NCI-H1694 treated with DMSO at 0.1 percent for 48 hours (cell line): ENCODE results near the gene KLF11.
"Not testable (repeated sequence)": the region's sequence is repeated elsewhere in the genome, so short reads cannot be mapped to it uniquely, and the experiment has no call there.

Source experiments
- DNase-seq: peaks from one replicate; lab custom pipeline; 2025; lab: John Stamatoyannopoulos, UW

The KLF11 gene

DNA sequence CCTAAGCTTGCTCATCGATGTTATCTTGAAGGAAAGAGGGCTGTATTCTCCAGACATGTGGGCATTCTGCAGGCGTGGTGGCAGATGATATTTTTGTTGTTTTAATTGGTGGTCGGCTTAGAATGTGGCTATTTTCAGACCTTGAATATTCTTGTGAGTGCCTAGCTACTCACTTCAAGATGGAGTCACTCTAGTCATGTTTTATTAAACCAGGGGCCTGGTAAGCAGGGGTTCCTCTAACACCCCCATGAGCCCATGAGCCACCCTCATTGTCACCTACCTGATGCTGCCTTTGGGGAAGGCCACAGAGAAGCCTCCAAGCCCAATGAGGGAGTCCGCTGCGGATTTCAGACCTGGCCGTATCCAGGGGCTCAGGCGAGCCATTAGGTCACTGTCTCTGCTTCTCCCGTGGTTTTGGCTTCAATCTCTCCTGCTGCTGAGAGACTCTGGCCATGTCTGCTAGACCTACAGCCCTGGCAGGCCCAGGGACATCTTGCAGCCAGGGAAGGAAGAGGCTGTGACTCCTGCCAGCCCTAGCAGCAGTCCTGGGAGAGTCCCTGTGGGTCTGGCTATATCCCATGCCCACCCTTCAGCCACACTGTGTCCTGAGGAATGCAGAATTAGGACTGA, 16.3 kb upstream of the KLF11 start:
- DNase-seq = no peak

GRCh38 chr2:10027660-10028330, 15.6 kb upstream of the KLF11 start:
- DNase-seq = no peak

GRCh38 chr2:10028407-10028987, 14.9 kb upstream of the KLF11 start:
- DNase-seq = no peak

DNA sequence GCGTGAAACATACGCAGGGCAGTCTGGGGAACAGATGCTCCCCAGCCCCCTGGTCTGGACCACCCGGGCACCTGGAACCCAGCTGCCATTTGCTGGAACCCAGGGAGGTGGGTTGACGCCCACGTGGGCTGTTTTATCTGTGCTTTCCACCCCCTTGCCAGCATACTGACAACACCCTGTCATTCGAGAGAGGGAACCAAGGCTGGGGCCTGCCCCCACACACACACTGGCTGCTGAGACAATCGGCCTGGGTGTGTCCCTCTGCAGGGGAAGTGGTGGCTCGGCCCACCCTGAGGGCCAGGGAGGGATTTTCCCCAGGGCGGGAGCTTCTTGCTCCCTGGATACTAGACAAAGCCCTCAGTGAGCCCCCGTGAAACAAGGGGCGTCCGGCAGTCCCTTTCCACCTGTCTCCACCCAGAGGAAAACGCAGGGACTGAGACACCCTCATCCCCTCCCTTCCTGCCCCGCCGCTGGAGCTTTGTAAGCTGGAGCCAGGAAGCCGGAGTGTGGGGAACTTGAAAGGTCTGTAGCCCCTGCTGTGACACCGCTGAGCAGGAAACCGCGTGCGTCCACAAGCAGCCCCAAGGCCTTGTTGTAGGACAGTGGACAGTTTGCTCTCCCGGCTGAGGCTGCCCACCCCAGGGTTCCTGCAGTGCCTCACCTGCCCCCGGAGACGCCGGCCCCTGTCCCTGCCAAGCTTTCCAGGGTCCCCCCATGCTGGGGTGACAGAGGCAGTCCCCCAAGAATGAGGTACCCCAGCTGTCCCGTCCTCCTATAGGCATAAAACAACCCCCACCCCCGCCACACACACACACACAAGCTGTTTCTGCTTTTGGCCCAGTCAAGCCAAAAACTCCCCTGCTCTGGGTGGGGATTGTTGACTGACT, 14.1 kb upstream of the KLF11 start:
- no peak for DNase-seq

DNA sequence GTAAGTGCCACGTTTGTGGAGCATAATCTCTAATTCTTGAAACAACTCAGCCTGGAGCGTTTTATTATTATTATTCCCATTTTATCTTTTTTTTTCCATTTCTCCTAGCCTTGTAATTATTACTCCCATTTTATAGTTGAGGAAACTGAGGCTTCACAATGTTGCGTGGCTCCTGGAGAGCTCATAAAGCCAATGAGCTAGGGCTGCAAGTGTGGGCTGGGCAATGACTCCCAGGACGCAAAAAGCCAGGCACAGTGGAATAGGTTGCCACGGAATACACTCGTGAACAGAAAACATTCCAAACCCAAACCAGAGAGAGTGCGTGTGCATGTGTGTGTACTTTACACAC, 13.5 kb upstream of the KLF11 start:
- DNase-seq = no peak

DNA sequence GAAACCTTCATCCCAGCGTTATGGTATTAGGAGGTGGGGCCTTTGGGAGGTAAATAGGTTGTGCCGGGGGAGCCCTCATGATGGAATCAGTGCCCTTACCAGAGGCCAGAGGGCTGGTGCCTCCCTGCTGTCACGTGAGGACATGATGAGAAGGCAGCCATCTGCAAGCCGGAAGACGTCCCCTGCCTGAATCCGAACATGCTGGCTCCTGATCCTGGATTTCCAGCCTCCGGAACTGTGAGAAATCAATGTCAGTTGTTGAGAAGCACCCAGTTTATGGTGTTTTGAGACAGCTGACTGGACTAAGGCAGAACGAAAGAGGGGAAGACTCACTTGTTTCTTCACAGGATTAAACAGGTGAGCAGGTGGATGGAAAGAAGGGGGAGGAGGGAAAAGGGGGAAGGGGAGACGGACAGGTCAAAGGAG, 13.0 kb upstream of the KLF11 start:
- no peak for DNase-seq

DNA sequence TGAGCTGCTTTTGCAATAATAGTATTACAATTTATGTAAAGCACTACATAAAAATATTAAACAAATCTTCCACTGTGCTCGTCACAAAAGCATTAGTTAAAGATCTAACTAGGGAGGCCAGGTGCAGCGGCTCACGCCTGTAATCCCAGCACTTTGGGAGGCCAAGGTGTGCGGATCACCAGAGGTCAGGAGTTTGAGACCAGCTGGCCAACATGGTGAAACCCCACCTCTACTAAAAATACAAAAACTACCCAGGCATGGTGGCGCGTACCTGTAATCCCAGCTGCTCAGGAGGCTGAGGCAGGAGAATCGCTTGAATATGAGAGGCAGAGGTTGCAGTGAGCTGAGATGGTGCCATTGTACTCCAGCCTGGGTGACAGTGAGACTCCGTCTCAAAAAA, 12.6 kb upstream of the KLF11 start:
- not testable (repeated sequence) for DNase-seq

DNA sequence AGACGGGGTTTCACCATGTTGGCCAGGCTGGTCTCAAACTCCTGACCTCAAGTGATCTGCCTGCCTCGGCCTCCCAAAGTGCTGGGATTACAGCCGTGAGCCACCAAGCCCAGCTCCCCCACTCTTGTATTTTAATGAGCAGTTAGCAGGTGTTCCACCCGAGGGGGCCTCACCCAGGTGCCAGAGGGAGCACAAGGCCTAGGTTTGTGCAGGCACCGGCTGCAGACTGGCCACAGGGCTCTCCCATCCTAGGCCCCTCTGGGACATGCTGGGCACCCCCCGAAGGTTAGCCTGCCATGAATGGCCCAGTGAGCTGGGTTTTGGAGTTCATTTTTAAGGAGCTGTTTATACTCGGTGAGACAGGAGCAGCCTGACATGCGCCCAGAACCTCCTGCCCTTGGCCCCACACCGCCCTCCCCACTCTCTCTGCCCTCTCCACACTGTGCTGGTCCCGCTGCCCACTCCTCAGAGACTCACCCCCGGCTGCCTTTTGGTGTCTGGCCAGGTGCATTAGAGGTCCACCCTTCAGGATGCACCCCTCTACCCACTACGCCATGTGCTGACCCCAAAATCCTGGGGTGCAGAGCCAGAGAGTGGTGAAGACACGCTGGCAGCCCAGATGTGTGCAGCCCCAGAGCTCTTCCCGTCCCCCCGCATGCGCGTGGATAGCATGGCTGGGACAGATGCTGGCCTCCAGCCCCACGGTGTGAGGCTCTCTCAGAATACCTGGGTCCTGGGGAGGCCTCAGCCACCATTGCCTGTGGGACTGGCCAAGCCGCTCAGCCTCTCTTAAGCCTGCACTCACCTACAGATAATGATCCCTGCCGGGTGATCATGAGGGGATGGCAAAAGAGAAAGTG, 11.2 kb upstream of the KLF11 start:
- no peak for DNase-seq

GRCh38 chr2:10032746-10033105, 10.6 kb upstream of the KLF11 start:
- DNase-seq = no peak

DNA sequence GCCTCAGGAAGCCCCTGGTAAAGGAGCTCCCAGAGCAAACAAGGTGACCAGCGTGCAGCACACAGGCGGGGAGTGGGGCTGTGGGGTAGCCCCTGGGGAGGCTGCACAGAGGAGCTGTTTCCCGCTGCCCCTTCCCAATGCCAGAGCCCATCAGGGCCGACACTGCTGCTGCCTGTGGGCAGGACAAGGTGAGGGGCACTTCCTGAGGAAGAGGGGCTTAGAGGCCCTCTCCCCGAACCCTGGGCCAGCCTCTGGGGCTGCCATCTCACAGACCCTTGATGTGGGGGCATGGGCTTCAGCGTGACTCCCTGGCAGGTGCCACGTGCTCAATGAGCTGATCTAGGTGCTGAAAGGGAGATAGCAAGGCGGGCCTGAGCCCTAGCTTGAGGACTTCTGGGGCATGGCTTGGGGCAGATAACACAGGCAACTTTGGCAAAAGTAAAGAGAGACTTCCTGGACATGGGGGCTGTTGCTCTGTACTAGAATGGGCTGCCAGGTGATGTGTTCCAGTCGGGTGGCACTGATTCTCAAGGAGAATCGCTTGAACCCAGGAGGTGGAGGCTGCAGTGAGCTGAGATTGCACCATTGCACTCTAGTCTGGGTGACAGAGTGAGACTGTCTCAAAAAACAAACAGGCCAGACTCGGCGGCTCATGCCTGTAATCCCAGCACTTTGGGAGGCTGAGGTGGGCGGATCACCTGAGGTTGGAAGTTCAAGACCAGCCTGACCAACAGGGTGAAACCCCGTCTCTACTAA, 9.9 kb upstream of the KLF11 start:
- DNase-seq = no peak

DNA sequence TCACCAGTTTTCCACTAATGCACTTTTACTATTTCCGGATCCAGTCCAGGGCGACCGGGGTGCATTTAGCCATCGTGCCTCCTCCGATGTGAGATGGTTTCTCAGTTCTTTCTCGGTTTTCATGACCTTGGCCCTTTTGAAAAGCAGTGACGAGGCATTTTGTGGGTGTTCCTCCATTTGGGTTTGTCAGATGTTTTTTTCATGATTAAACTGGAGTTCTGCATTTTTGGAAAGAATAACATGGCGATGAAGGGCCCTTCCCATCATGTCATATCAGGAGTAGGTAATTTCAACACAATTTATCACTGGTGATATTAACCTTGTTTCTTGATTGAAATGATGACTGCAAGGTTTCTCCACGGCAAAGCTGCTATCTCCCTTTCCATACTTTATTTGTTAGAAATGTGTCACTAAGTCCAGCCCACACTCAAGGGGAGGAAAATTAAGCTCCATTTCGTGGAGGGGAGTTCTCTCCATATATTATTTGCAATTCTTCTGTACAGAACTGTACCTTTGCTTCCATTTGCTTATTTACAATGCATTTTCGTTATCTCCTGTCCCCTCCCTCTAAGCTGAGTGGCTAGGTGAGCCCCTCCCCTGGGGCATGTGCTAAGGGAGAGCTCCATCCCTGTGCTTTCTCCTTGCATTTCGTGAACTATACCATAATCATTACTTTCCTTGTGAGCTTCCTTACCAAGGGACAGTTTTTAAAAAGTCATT, 8.9 kb upstream of the KLF11 start:
- no peak for DNase-seq

- DNase-seq = no peak
These were observed 8.3 kb upstream of the KLF11 start for GRCh38 chr2:10035053-10035422.

- DNase-seq = no peak
These were observed 7.7 kb upstream of the KLF11 start for GRCh38 chr2:10035633-10036032.

DNA sequence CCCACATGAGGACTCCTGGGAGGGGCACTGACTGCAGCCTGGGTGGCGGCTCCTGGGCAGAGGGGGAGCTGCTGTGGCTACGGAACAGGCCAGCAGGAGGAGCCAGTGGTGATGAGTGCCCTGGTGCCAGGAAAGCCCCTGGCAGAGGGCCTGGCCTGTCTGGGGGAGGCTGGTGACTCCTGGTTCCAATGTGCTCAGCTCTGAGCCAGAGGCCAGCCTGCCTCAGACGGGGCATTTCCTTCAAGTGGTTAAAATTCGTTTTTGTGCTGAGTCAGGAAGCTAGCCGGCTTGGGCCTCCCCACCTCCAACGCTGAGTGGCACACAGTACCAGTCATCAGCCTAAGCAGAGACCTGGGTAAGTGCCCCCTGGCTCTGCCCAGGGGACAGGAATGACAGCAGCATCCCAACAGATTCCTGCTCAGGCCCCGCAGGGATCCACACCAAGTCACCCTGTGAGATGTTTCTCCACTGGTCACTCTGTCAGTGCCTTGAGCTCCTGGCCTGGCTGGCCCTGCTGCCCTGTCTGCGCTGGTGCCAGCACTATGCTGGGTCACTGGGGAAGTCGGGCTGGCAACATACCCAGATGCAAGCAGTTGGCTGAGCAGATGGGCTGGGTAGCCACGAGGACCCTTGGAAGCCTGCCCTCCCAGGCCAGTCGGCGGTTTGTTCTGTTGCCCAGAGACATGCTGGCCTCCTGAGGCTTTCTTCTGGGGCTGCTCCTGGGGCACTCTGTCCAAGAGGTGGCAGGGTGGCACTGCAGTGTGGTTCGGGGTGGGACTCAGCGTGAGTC, 7.1 kb upstream of the KLF11 start:
- DNase-seq = peak; percentile 86

DNA sequence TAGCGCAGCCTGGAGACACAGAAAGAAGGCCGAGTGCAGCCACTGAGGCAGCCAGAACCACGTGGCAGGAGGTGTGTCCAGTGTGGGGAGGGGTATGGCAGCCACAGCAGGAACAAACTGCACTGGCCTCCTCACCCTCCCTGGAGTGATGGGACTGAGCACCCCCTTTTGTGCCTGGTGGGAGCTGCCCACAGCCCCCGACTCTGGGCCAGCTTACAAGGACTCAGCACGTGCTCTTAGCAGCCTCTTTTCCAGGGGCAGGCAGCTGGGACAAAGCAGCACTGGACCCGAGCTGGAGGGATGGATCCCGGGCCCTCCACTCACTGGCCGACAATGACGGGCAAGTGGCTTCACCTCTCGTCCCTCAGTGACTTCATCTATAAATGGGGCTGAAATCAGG, 5.2 kb upstream of the KLF11 start:
- DNase-seq = no peak

DNA sequence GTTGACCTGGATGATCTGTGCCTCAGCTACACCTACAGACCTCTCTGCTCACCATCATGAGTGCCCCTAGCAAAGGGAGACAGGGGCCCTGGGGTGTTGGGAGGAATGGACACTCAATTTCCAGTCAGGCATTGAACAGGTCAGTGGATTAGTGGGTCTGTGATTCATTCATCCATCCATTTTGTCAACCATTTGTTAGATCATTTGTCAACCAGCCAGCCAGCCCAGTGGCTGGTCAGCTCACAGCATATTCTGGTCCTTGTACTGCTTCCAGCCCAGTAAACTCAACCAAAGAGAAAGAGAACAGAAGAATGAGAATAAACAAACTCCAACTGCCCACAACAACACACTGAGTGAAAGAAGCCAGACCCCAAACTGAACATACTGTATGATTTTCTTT, 4.6 kb upstream of the KLF11 start:
- DNase-seq = no peak

DNA sequence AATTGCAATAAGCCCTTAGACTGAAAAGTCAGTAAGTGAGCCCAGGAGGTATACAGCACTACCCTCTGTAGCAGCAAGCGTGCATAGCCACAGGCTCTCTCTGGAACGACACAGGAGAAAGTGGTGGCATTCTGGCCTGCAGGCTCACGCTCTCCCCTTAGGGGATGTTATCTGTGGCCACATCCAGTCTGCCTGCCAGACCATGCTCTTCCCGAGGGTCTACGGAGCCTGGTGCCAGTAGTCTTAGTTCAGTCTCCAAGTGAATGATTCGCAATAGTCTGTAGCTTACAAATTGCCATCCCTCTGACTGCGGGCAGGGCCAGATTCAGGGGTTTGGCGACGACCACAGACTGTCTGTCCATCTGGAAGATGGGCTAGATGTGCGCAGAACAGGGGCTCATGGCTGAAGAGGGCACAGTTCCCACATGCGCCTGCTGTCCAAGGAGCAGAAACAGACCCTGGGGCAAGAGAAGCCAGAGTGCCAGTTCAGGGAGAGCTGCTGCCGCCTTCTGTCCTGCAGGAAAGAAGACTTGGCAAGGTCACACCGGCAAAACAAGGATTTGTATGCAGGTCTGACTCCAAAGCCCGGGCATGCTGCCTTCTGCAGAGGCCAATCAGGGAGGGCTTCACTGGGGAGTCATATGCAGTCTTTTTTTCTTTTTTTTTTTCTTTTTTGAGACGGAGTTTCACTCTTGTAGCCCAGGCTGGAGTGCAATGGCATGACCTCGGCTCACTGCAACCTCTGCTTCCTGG, 3.5 kb upstream of the KLF11 start:
- no peak for DNase-seq

DNA sequence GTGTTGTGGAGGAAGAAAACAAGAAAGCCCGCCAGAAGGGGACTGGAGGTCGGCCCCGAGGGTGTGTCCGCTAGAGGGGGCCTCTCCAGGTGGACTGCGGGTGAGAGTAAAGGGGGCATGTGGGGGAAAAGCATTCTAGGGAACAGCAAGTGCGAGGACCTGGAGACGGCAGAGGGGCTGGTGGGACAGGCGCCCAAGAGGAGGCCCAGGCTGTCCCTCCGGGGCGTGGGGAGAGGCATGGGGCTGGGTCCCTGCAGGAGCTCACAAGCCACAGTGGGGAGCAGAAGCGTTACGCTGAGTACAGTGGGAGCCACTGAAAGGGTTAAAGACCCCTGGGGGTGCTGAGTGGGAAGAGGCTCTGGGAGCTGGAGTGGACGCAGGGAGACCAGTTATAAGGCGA, 1.6 kb upstream of the KLF11 start:
- DNase-seq = no peak
